UCSD-AML1 (cell line): ENCODE measurements around the gene PCDHGA4.
A peak's percentile ranks its signal among the peaks of the same experiment; 100 is the strongest.
"Not testable (repeated sequence)": the region's sequence is repeated elsewhere in the genome, so short reads cannot be mapped to it uniquely, and the experiment has no call there.

Experiments
- DNase-seq: peaks from one replicate; lab custom pipeline; 2025; ENCODE audit not compliant: unreplicated experiment; lab: John Stamatoyannopoulos, UW

Gene PCDHGA4

GRCh38 chr5:141354900-141355469, at the start of gene PCDHGA4:
Gene PCDHGA4 (plus strand): TSS chr5:141355021. CDS start chr5:141355108, 87 bp downstream.
- no peak for DNase-seq

GRCh38 chr5:141306630-141307029, 48.2 kb upstream of the PCDHGA4 start:
- no peak for DNase-seq

- no peak for DNase-seq
Measured at GRCh38 chr5:141313711-141314110, 41.1 kb upstream of the PCDHGA4 start.

GRCh38 chr5:141316963-141317362, 37.9 kb upstream of the PCDHGA4 start:
- DNase-seq: not testable (repeated sequence)

- no peak for DNase-seq
Measured at GRCh38 chr5:141319202-141319601, 35.6 kb upstream of the PCDHGA4 start.

- DNase-seq: no peak
Measured at GRCh38 chr5:141319699-141320098, 35.1 kb upstream of the PCDHGA4 start.

GRCh38 chr5:141320225-141321169, 34.3 kb upstream of the PCDHGA4 start, which contains the start of gene TAF7:
Gene TAF7 (minus strand): TSS chr5:141320784. CDS start chr5:141320044, 740 bp downstream.
- DNase-seq: peak; percentile 94

- no peak for DNase-seq
Measured at GRCh38 chr5:141322261-141322660, 32.6 kb upstream of the PCDHGA4 start.

GRCh38 chr5:141326088-141326854, 28.6 kb upstream of the PCDHGA4 start:
- DNase-seq: peak; percentile 50

GRCh38 chr5:141328231-141328630, 26.6 kb upstream of the PCDHGA4 start:
- no peak for DNase-seq

GRCh38 chr5:141330299-141331080, 24.3 kb upstream of the PCDHGA4 start, which contains the start of gene PCDHGA1:
Gene PCDHGA1 (plus strand): TSS chr5:141330514.
- DNase-seq: peak; percentile 10

- not testable (repeated sequence) for DNase-seq
Measured at GRCh38 chr5:141332571-141332970, 22.2 kb upstream of the PCDHGA4 start.

GRCh38 chr5:141338538-141339306, 16.1 kb upstream of the PCDHGA4 start, which contains the start of gene PCDHGA2:
Gene PCDHGA2 (plus strand): TSS chr5:141338760.
- DNase-seq: no peak

GRCh38 chr5:141340781-141341354, 14.0 kb upstream of the PCDHGA4 start:
- not testable (repeated sequence) for DNase-seq

GRCh38 chr5:141342773-141343172, 12.0 kb upstream of the PCDHGA4 start:
- DNase-seq: no peak

- no peak for DNase-seq
Measured at GRCh38 chr5:141343242-141343952, 11.4 kb upstream of the PCDHGA4 start, which contains the start of gene PCDHGA3. Gene PCDHGA3 (plus strand): TSS chr5:141343829. CDS start chr5:141344034, 205 bp downstream.

- DNase-seq: no peak
Measured at GRCh38 chr5:141343953-141344463, 10.8 kb upstream of the PCDHGA4 start.

GRCh38 chr5:141345327-141345726, 9.5 kb upstream of the PCDHGA4 start:
- no peak for DNase-seq
